ENCODE data around the gene LAMC1.

LAMC1 gene

GRCh38 chr1:183188240-183188639 lies 165.0 kb downstream of the LAMC1 start:
- H3K27me3 Mint-ChIP-seq, result peaks cover 44% of the 10 kb centered on the region
- no peaks in the 10 kb centered on the region for H3K9me3 Mint-ChIP-seq
- H3K36me3 Mint-ChIP-seq (ENCODE audit: low read depth), result no peaks in the 10 kb centered on the region
- intact Hi-C loops (cut with micrococcal nuclease), result no loop called here
- H3K4me1 Mint-ChIP-seq (ENCODE audit: low read depth), result no peaks in the 10 kb centered on the region
- H3K4me3 Mint-ChIP-seq, result no peak overlapping the region
- no peak overlapping the region for H3K27ac Mint-ChIP-seq

- Mint-ChIP-seq H3K36me3 (ENCODE audit: low read depth) (no peaks in the 10 kb centered on the region), H3K9me3 (no peaks in the 10 kb centered on the region), H3K27ac (no peak overlapping the region), H3K4me1 (ENCODE audit: low read depth) (no peaks in the 10 kb centered on the region), H3K4me3 (no peak overlapping the region), H3K27me3 (peaks cover 30% of the 10 kb centered on the region)
- intact Hi-C loops (cut with micrococcal nuclease), result no loop called here
Observed at GRCh38 chr1:183191833-183192232, 168.6 kb downstream of the LAMC1 start.

DNA sequence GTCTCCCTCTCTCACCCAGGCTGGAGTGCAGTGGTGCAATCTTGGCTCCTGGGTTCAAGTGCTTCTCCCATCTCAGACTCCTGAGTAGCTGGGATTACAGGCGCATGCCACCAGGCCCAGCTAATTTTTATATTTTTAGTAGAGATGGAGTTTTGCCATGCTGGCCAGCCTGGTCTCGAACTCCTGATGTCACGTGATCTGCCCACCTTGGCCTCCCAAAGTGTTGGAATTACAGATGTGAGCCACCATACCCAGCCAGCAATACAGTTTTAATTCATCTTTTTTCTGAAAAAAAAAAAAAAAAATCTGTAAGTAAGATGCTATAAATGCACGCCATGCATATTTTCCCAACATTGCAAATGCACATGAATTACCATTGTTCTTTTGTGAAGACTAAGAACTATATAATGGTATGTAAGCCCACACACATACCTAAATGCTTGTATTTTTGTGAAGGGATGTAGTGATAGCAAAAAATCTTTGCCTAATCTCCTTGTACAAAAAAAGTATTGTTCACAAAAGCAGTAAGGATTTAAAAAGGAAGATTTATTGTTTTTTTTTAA lies 170.8 kb downstream of the LAMC1 start:
- Mint-ChIP-seq H3K4me3 (no peak overlapping the region), H3K4me1 (ENCODE audit: low read depth) (no peaks in the 10 kb centered on the region), H3K27me3 (peaks cover 18% of the 10 kb centered on the region), H3K27ac (no peak overlapping the region), H3K36me3 (ENCODE audit: low read depth) (no peaks in the 10 kb centered on the region), H3K9me3 (no peaks in the 10 kb centered on the region)
- intact Hi-C loops (cut with micrococcal nuclease), result no loop called here

DNA sequence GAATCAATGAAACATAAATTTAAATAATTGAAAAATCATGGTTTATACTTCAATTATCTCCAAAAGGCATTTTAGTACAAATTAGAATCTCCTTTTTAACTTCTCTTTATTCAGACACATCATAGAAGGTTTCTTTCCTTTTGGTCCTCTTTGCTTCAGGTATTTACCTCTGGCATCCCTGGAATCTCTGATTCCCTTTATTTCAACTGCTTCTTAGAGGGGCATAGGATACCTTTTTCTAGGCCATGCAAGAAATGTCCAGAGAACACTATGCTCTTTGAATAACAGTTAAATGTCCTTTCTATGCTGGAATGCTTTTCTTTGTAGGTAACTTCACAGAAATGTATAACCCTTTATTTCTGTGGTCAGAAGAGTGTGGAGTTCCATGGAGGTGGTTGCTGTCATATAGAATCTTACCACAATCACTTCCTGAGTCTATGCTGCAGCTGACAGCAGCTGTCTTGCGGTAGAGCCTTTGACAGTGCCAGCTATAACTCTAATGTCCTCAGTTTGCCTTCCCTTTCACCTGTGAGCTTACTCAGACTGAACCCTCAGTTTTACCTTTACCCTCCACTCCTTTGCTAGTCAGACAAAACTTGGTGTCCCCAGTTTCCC lies 171.4 kb downstream of the LAMC1 start:
- peaks cover 17% of the 10 kb centered on the region for H3K27me3 Mint-ChIP-seq
- no peaks in the 10 kb centered on the region for H3K36me3 Mint-ChIP-seq (ENCODE audit: low read depth)
- H3K4me3 Mint-ChIP-seq, result no peak overlapping the region
- H3K4me1 Mint-ChIP-seq (ENCODE audit: low read depth), result no peaks in the 10 kb centered on the region
- no peak overlapping the region for H3K27ac Mint-ChIP-seq
- H3K9me3 Mint-ChIP-seq, result no peaks in the 10 kb centered on the region
- intact Hi-C loops (cut with micrococcal nuclease), result no loop called here

- H3K4me1 Mint-ChIP-seq (ENCODE audit: low read depth), result no peaks in the 10 kb centered on the region
- no peaks in the 10 kb centered on the region for H3K36me3 Mint-ChIP-seq (ENCODE audit: low read depth)
- H3K4me3 Mint-ChIP-seq, result no peak overlapping the region
- no peak overlapping the region for H3K27ac Mint-ChIP-seq
- H3K9me3 Mint-ChIP-seq, result no peaks in the 10 kb centered on the region
- intact Hi-C loops (cut with micrococcal nuclease), result no loop called here
- H3K27me3 Mint-ChIP-seq, result peaks cover 17% of the 10 kb centered on the region
Observed at GRCh38 chr1:183195142-183195574, 171.9 kb downstream of the LAMC1 start.
